T-helper 1 cell treated with Interleukin-12 subunit alpha and Interleukin-12 subunit beta and Interleukin-4 antibody, amounts not matched to agents 30 ng/mL and 1 ng/mL, for 36 hours (primary cell): Measurements from ENCODE around the gene CROCC. TPM values are rescaled to one million over a fixed set of nuclear protein-coding genes. Genes with fewer than 3 reads are reported as not detected.

Source experiments
- intact Hi-C: fragments of 100-400 bp; cut with micrococcal nuclease; formaldehyde crosslinking; loops from one replicate; pipeline ENCODE4 v1.15.1; 2024
- total RNA-seq: library from RNA; stranded (reverse); gene quantifications from 2 replicates; pipeline ENCODE4 v1.2.3, GENCODE V29; 2022

Gene CROCC
- total RNA-seq, 1 donor from 2014 or later, result 25.9 TPM

DNA sequence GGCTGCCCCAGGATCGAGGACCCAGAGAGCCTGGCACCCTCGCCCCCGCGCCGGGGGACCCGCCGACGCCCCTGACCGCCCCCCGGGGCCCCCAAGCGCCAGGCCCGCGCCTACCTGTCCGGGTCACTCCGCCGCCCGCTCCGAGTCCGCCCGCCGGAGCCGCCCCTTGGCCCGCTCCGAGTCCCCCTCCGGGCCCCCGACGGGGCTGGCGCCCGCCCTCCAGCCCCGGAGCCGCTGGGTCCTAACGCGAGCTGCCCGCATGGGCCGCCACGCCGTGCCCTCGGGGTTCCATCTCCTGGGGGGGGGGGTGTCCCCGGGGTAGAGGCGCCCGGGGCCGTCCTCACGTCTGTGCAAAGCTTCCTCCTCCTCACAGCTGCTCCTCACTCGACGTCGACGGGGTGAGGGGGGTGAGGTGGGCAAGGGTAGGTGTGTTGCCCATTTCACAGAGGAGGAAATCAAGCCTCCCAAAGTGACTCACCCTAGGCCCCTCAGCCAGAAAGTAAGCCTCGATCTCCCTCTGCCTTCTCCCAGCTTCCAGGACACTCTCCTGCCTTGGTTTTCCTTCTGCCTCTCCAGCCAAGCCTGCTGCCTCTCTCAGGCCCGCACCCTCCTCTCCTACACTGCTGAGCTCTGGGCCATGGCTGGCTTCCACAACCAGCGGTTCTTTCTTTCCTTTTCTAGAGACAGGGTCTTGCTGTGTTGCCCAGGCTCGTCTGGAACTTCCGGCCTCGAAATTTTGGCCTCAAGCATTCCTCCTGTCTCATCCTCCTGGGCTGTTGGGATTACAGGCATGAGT lies 58.9 kb downstream of the CROCC start, which contains the start of gene MFAP2:
Gene MFAP2 (minus strand): TSS at position 148 of the 796 bp plus-strand sequence. CDS start 2,347 bp downstream, outside the sequence.
- intact Hi-C loops, result no loop called here

DNA sequence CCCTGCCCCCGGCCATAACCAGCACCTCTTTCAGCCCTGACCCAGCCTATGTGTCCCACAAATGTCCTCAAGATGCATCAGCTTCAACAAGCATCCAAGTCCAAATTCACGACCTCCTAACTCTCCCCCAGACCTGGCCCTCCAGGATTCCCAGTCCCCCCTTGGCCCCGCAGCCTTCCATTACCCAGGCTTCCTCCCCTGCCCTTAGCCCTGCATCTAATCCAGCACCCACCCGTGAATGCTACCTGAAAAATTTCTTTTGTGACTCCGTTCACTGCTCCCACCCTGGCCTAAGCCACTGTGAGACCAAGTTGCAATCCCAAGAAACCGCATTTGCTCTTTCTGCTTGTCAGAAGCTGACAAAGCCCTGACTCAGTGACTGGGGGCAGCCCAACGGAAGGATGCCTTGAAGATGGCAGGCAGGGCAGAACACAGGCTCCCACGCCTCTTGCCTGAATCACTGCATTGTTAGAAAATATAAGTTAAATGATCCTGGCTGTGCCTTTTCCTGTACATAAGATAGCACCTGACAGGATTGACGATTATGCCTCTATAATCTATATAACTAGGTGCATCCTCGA lies 59.6 kb downstream of the CROCC start:
- intact Hi-C loops, result no loop called here

DNA sequence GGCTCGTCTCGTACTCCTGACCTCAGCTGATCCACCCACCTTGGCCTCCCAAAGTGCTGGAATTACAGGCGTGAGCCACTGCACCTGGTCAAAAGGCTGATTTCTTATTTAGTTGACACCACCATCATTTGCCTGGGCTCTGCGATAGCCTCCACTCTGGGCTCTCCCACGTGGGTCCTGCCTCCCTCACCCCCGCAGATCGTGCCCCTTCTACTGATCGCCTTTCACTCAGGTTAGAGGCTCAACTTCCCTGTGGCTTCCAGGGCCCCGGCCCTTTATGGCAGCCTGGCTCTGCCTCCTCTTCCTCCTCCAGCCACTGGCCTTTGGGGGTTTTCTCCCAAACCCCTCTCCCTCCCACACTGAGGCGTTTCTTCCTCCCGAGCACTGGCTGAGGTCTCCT lies 61.2 kb downstream of the CROCC start:
- intact Hi-C loops, result no loop called here

DNA sequence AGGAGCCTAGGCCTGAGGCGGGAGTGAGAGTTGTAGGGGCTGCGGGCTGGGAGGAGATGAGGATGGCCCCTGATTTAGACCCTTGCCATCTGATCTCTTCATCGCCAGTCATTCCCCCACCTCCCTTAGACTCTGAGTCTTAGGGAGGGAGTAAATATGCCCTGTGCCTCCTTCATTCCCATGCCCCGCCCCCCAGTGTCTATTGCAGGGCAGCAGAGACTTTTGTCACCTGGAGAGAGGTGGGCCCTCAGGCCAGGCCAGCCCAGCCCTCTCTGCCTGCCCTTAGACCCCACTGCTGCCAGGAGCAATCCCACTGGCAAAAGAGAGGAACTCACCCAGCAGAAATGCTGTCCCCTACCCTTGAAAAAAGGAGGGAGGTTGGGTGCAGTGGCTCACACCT lies 61.9 kb downstream of the CROCC start:
- intact Hi-C loops, result no loop called here

DNA sequence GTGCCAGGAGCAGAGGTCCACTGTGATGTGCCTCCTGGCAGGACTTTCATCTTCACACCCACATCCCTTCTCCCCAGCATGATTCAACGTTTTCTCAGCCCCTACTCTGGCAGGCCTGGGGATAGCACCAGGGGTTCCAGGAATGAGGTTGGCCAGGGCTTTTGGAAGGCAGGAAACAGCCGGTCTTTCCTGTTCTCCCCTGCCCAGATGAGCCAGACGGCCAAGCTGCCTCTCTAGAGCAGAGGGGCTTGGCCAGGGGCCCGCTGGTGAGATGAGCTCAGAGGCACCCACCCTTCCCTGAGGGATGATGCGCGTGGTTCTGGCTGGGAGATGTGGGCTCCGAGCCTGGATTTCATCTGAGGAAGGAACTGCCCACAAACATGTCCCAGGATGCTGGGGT lies 63.0 kb downstream of the CROCC start:
- intact Hi-C loops, result no loop called here

DNA sequence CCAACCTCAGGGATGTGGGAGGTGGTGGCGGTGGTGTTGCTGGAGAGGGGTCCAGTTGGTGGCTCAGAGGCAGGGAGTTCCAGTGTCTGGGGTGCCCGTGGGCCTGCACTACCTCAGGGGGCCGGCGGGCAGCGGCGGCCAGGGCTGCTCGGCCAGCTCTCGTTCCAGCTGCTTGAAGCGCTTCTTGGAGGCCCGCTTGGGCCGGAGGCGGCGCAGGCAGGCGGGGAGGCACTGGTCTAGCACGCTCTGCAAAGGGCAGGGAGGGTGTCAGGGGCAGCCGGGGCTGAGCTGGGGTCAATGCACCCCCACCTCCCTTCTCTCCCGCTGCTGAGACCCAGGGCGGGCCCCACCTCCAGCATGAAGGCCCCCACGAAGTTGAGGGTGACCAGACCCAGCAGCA lies 64.4 kb downstream of the CROCC start:
- intact Hi-C loops, result no loop called here

DNA sequence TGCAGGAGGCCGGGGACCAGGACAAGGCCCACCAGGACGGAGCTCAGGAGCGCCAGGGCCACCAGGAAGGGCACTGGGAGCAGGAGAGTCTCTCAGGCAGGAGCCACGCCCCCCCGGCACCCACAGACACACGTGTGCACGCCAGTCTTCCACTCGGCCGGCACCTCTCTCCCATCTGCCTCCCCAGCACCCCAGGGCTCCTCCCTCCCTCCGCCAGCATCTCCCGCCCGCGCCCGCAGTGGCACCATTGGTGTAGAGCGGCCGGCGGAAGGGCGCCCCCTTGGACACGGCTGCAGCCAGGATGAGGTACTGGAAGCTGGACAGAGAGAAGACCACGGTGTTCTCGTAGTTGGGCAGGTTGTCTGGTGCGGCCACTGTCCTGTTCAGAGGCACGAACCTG lies 64.8 kb downstream of the CROCC start:
- intact Hi-C loops, result no loop called here

DNA sequence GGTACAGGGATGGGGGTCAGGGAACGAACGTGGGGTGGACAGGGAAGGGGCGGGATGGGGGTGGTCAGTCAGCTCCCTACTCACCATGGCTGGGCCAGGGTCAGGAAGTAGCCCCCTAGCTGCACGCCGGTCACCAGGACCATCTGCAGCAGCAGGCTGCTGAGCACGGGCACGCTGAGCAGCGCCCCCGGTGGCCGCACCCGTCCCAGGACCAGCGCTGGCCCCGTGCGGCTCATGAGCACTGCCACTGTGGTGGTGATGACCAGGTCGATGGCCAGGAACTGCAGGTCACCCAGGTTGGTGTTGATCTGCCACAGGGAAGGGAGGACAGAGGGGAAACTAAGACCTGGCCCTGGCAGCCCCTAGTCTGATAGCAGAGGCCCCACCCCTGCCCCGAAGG lies 65.2 kb downstream of the CROCC start:
- intact Hi-C loops, result no loop called here

DNA sequence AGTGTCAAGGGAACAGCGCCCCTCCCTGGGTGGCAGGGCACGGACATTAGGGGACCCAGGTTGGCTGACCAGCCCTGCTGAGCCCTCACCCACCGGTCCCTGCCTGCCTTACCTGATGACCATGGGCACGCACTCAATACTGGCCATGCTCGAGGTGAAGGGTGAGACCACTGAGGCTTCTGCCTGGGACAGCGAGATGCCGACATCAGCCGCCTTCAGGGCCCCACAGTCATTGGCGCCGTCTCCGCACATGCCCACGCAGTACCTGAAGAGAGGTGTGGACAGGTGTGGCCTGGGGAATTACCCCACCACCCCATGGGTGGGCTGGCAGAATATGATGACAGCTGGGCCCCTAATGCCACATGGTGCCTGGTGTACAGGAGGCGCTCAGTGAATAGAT lies 66.5 kb downstream of the CROCC start:
- intact Hi-C loops, result no loop called here

DNA sequence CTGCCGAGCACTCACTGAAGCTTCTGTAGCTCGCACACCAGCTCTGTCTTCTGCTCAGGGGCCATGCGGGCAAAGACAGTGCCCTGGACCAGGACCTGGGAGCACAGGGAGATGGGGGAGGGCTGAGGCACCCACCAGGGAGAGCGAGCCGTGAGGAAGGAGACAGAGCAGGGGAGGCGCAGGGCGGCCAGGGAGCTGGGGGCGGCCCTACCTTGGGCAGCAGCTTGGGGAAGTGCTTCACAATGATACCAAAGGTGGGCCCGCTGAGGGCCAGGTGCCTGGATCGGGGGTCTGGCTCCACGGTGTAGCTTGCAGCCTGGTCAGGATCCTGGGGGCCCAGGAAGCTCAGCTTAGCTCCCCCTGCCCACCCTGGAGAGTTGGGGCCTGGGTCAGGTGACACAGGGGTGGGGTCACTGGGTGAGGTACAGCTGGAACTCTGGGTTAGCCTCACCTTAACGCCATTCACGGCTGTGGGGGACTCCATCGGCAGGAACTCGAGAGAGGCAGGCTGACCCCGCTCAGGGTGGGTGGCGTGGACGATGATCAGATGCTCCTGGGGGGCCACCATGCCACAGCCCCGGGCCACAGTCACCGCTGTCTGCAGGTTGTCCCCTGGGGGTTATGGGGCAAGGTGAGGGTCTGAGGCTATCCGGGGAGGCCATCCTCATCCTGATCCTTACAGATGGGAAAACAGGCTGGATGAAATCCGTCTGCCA lies 68.1 kb downstream of the CROCC start:
- intact Hi-C loops, result no loop called here

DNA sequence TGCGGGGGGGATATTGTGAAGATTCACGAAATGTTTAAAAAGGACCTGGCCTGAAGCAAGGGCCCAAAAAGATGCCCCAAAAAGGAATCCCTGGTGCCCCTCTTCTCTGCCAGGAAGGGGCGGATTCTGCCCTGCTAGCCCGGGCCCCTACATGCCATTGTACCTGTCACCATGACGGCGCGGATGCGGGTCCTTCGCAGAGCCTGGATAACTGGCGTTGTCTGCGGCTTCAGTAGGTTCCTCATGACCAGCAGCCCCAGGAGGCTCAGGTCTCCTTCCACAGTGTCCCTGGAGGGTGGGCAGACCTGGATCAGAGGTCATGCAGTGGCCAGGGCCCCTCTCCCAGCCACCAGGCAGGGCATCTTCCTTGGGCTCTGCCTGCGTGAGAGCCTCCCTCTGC lies 69.8 kb downstream of the CROCC start:
- intact Hi-C loops, result no loop called here

DNA sequence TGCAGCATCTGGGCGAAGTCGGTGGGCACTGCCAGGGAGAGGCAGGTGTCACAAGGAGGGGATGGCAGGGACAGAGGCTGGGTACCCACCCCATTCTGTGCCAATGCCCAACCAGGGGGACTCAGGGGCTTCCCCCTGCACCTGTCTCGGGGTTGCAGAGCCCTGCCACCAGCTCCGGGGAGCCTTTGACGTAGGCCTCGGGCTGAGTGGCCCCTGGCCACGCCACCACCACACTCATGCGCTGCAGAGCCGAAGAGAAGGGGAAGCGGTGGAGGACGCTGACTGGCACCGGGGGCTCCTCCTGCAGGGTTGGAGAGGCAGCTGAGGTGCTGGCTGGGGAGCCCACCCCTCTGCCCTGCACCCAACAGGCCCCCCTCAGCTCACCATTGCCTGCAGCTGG lies 70.4 kb downstream of the CROCC start:
- intact Hi-C loops, result no loop called here

DNA sequence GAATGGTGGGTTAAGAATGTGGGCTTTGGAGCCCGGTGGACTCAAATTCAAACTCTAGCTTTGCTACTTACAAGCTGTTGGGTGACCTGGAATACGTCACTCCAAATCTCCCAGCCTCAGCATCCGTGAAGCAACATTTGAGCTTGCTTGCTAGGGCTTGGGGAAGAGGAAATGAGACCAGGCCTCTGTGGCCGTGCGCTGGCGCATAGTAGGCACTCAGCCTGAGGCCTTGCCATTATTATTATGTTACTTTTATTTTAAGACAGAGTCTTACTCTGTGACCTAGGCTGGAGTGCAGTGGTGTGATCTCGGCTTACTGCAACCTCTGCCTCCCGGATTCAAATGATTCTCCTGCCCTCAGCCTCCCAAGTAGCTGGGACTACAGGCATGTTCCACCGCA lies 70.9 kb downstream of the CROCC start:
- intact Hi-C loops, result no loop called here

DNA sequence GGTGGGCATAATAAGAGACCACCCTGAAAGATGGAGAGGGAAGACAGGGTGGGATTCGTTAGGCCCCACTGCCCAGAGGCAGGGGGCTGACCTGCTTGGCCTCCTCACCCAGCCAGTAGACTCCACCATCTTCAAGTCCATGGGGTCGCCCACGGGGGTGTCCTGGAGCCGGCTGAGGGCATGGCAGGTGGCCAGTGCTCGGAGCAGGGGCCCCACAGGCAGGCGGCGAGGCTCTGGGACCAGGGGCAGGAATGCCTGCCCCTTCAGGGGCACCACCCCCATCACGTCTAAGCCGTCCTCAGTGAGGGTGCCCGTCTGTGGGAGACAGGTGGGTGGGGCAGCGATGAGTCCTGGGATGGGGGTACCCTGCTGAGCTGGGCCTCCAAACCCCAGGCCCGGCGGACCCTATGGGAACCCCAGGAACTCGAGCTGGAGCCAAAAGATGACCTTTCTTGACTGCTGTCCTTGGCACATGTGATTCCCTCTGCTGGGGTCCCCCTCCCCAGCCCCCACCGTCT lies 71.8 kb downstream of the CROCC start:
- intact Hi-C loops, result no loop called here

DNA sequence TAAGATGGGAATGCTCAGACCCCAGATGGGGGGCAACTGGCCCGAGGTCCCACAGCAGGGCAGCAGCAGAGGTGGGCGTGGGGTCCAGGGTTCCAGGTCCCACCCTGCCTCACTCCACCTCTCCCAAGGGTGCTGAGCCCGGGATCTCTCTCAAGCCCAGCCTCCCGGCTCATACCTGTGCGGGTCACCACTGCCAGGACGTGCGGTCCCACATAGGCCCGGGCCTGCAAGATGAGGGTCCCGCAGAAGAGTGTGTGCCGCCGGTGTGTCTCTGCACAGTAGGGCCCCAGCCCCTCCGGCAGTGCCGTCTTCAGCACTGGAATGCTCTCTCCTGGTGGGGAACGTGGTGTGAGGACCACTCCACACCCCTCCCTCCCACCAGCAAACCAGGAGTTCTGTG lies 75.1 kb downstream of the CROCC start:
- intact Hi-C loops, result no loop called here

DNA sequence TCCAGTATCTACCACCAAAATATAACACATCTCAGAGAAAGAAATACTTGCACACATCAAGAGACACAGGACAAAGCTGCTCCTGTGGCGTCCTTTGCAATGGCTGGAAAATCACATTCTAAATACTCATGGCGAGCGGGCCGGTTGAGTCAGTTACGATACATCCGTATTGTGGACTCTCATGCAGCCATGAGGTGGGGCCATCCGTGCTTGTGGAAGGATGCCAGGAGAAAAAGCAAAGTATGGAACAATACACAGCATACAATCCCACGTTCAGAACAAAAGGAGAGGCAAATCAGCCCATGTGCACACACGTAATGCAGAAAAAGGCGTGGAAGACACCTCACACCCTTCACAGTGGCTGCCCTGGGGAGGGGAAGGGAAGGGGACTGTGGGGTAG lies 76.9 kb downstream of the CROCC start:
- intact Hi-C loops, result no loop called here

DNA sequence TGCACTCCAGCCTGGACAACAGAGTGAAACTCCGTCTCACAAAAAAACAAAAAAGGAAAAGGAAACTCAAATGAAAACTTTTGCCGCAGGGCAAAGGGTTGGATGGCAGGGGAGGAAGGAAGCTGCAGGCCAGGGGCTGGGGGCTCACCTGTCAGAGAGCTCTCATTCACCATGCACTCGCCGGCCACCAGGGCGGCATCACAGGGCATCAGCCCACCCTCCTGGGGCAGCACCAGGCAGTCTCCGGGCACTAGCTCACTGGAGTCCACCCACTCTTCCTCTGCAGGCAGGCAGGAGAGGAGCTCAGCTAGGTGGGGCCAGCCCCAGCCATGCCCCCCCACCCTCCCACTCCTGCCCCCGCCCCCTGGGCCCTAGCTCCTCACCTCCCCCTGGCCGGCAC lies 78.1 kb downstream of the CROCC start:
- intact Hi-C loops, result no loop called here

DNA sequence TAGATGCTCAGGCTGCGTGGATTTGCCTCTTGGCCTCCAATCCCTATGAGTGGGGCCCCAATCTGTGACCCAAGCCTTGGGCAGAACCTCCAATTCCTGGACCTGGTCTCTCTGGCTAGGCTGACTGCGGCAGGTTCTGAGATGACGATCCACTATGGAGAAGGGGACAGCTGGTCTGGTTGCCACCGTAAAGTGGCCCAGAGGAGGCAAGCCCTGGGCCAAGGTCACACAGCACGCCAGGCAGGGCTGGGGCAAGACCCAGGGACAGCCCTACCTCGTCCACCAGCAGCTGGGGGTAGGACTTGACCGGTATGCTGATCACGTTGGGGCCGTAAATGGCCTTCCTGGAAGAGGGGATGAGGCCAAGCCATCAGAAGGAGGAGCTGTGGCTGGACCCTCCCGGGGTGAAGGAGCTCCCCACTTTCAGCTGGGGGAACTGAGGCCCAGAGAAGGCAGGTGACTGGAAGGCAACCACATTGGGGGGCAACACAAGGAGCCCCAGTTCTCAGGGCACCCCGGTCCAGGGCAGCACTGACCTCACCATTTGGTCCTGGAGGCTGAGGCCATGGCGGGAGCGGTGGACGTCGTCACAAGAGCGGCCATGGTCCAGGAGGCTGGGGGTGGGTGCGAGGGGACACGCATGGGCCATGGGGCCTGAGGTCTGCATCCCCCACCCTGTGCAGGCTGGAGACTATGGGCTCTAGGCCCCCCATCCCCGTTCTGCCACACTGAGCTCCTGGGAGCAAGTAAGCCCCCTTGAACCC lies 80.2 kb downstream of the CROCC start:
- intact Hi-C loops, result no loop called here

DNA sequence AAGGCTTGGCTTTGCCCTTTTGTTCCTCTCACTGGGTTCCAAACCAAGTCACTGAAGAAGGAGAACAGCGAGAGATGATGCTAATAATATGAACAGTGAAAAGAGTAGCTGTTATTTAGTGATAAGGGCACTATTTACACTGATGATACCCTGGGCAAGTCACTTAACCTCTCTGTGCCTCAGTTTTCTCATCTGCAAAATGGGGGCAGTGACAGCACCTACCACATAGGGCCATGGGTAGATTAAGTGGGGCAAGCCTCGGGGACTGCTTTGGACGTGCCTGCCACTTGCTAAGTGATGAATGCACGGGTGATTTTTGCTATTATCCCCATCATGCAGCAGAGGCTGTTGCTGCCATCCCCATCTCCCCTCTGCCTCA lies 80.8 kb downstream of the CROCC start:
- intact Hi-C loops, result no loop called here

DNA sequence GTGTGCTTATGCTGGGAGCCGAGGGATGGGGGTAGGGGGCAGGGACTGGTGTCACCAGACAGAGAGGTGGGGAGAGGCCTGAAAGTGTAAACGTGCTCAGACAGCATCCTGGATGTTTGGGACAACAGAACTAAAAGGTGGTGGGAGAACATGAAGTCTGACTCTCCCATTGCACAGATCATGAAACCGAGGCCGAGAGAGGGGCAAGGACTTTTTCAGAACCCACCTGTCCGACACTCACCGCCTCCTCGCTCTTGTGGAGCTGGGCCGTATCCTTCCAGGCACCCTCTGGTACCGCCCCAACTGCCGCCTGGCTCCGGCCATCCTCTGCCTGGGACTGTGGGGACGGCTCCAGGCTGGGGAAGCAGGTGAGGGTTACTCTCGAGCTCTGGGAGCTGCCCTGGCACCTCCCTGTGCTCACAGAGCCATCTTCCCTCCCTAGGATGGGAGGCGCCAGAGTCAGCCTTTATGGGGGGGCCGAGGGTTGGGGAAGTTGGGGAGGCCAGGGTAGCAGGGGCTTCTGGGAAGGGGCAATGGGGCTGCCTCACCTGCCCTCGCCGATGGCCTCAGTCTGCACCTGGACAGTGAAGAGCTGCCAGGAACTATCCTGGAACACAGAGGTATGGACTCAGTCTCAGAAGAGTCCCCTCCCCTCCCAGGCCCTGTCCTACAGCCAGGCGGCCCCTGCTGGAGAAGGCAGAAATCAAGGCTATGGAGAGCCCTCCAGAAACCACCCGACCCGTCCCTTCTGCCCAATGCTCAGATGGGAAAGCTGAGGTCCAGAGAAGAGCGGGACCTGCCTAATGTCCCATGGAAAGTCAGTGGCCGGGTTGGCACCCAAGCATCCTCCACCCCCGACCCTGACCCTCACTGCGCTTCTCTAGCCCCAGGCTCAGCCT lies 83.0 kb downstream of the CROCC start:
- intact Hi-C loops, result no loop called here

DNA sequence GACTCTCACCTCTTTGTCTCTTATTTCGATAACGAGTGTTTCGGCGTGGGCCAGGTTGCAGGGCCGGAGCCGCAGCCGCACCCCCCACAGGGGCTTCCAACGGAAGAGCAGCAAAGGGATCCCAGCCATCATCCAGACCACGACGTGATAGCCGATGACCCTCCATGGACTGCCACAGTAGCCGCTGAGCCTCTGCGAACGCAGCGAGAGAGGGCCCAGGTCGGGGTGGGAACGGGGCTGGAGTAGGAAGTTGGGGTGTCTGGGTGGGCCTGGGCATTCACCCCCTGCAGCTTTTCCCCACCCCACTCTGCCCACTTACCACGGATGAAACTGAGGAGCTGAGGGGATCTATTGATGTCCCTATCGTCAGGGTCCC lies 83.6 kb downstream of the CROCC start:
- intact Hi-C loops, result no loop called here
